ENCODE results near the gene MORN1.

The MORN1 gene

DNA sequence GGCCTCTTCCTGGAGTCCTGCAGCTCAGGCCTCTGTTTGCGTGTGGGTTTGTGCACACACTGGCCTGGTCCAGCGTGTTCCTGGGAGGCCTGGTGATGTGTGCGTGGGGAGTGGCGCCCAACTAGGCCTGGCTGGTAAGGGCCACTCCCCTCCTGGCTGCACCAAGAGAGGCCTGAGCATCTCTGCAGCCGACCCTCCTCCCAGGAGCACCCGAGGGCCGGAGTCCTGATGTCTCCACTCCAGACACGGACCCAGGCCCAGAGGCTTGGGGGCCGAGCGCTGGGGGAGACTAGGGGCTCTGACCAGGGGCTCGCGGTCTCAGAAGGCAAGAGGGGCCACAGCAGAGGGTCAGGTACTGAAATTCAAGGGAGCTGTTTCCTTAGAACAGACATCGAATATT lies 33.3 kb downstream of the MORN1 start:
- no peaks in the 10 kb centered on the region for H3K9me3 ChIP-seq (ENCODE audit: control insufficient read depth, insufficient read depth, low read length)
- no peaks in the 10 kb centered on the region for H3K79me2 ChIP-seq (ENCODE audit: control insufficient read depth, low read length)
- no peaks in the 10 kb centered on the region for H3K27me3 ChIP-seq (ENCODE audit: control insufficient read depth, low read length)
- no peak overlapping the region for H3K27ac ChIP-seq (ENCODE audit: low read depth, low read length)
- no peaks in the 10 kb centered on the region for H3K36me3 ChIP-seq (ENCODE audit: control insufficient read depth, low read length)
- no peaks in the 10 kb centered on the region for H3F3A ChIP-seq (ENCODE audit: control insufficient read depth, insufficient read depth)
- H3K4me2 ChIP-seq (ENCODE audit: low read length) = no peak overlapping the region
- H3K4me1 ChIP-seq (ENCODE audit: control insufficient read depth, low read length) = no peaks in the 10 kb centered on the region
- no peak overlapping the region for H3K4me3 ChIP-seq (ENCODE audit: low read length)
- H4K20me1 ChIP-seq (ENCODE audit: control insufficient read depth, insufficient read depth, low read depth, low read length) = no peaks in the 10 kb centered on the region
- no peaks in the 10 kb centered on the region for H3K9me2 ChIP-seq (replicated peaks; ENCODE audit: control insufficient read depth, low read length)
- TF ChIP-seq EZH2phosphoT487 (IDR thresholded peaks at IDR 0.05; ENCODE audit: borderline replicate concordance, low read length) = no peak
- TF ChIP-seq, protein P1, sequence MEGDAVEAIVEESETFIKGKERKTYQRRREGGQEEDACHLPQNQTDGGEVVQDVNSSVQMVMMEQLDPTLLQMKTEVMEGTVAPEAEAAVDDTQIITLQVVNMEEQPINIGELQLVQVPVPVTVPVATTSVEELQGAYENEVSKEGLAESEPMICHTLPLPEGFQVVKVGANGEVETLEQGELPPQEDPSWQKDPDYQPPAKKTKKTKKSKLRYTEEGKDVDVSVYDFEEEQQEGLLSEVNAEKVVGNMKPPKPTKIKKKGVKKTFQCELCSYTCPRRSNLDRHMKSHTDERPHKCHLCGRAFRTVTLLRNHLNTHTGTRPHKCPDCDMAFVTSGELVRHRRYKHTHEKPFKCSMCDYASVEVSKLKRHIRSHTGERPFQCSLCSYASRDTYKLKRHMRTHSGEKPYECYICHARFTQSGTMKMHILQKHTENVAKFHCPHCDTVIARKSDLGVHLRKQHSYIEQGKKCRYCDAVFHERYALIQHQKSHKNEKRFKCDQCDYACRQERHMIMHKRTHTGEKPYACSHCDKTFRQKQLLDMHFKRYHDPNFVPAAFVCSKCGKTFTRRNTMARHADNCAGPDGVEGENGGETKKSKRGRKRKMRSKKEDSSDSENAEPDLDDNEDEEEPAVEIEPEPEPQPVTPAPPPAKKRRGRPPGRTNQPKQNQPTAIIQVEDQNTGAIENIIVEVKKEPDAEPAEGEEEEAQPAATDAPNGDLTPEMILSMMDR (IDR thresholded peaks at IDR 0.05; ENCODE audit: low read depth, low read length, poor library complexity, severe bottlenecking) = no peak

DNA sequence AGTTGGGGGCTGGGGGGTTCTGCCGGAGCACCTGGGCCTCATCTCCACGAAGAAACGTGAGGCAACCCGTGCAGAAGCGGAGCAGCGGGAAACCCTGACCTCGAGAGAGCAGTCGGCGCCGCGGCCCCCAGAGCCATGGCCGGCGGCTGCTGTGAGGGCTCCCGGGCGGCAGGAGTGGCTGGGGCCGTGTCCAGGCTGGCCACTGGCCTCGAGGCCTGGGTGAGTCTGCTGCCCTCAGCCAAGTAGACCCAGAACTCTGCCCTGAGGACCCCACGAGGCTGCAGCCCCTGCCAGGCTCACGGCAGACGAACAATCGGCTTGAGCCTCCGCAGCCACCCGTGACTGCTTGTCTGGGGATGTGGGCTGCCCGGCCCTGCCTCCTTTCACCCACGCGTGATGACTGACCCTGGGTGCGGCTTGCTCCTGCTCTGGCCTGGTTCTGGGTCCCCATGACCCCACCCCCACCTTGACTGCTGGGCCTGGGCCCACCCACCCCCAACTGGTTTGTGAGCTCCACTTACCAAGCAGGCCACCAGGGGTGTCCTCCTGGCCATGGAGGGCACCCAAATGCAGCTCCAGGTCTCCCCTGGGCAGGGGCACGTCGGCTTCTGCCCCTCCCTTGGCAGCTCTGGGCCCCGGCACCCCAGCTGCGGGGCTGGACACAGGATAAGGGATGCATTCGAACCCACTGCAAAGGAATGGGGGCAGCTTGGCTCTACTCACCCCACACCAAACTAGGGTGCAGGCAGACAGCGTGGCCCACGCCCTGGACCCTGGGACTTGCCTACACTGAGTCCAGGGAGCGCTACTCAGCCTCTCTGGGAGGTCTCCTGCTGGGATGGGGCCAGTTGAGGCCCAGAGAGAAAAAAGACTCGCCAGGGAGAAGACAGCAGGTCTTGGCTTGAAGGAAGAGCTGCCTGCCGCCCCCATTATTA lies 34.2 kb downstream of the MORN1 start:
- H3K27me3 ChIP-seq (ENCODE audit: control insufficient read depth, low read length) = no peaks in the 10 kb centered on the region
- H3K4me1 ChIP-seq (ENCODE audit: control insufficient read depth, low read length) = no peaks in the 10 kb centered on the region
- no peak overlapping the region for H3K4me2 ChIP-seq (ENCODE audit: low read length)
- no peaks in the 10 kb centered on the region for H3K36me3 ChIP-seq (ENCODE audit: control insufficient read depth, low read length)
- H3K79me2 ChIP-seq (ENCODE audit: control insufficient read depth, low read length) = no peaks in the 10 kb centered on the region
- H3K9me2 ChIP-seq (replicated peaks; ENCODE audit: control insufficient read depth, low read length) = no peaks in the 10 kb centered on the region
- H3K27ac ChIP-seq (ENCODE audit: low read depth, low read length) = no peak overlapping the region
- H4K20me1 ChIP-seq (ENCODE audit: control insufficient read depth, insufficient read depth, low read depth, low read length) = no peaks in the 10 kb centered on the region
- H3K4me3 ChIP-seq (ENCODE audit: low read length) = no peak overlapping the region
- TF ChIP-seq, protein P1 (IDR thresholded peaks at IDR 0.05; ENCODE audit: low read depth, low read length, poor library complexity, severe bottlenecking) = no peak
- TF ChIP-seq EZH2phosphoT487 (IDR thresholded peaks at IDR 0.05; ENCODE audit: borderline replicate concordance, low read length) = no peak
- H3K9me3 ChIP-seq (ENCODE audit: control insufficient read depth, insufficient read depth, low read length) = no peaks in the 10 kb centered on the region
- no peaks in the 10 kb centered on the region for H3F3A ChIP-seq (ENCODE audit: control insufficient read depth, insufficient read depth)

GRCh38 chr1:2356401-2356800 lies 35.0 kb downstream of the MORN1 start:
- Histone ChIP-seq H3K4me2 (ENCODE audit: low read length) (no peak overlapping the region), H3K9me3 (ENCODE audit: control insufficient read depth, insufficient read depth, low read length) (no peaks in the 10 kb centered on the region), H3K4me3 (ENCODE audit: low read length) (no peak overlapping the region), H3F3A (ENCODE audit: control insufficient read depth, insufficient read depth) (no peaks in the 10 kb centered on the region), H3K36me3 (ENCODE audit: control insufficient read depth, low read length) (no peaks in the 10 kb centered on the region), H4K20me1 (ENCODE audit: control insufficient read depth, insufficient read depth, low read depth, low read length) (no peaks in the 10 kb centered on the region), H3K4me1 (ENCODE audit: control insufficient read depth, low read length) (no peaks in the 10 kb centered on the region), H3K79me2 (ENCODE audit: control insufficient read depth, low read length) (no peaks in the 10 kb centered on the region), H3K27me3 (ENCODE audit: control insufficient read depth, low read length) (no peaks in the 10 kb centered on the region), H3K27ac (ENCODE audit: low read depth, low read length) (no peak overlapping the region), H3K9me2 (replicated peaks; ENCODE audit: control insufficient read depth, low read length) (no peaks in the 10 kb centered on the region)
- TF ChIP-seq, protein P1 (IDR thresholded peaks at IDR 0.05; ENCODE audit: low read depth, low read length, poor library complexity, severe bottlenecking) = no peak
- TF ChIP-seq EZH2phosphoT487 (IDR thresholded peaks at IDR 0.05; ENCODE audit: borderline replicate concordance, low read length) = no peak
